Fibroblast of gingiva (primary cell): ENCODE data around the gene EFL1.
"Not testable (repeated sequence)": the region's sequence is repeated elsewhere in the genome, so short reads cannot be mapped to it uniquely, and the experiment has no call there.

Experiments
- DNase-seq: peaks from one replicate; pipeline ENCODE4 v3.0.0-alpha.2; 2011; ENCODE audit warnings: low read depth

EFL1 gene

DNA sequence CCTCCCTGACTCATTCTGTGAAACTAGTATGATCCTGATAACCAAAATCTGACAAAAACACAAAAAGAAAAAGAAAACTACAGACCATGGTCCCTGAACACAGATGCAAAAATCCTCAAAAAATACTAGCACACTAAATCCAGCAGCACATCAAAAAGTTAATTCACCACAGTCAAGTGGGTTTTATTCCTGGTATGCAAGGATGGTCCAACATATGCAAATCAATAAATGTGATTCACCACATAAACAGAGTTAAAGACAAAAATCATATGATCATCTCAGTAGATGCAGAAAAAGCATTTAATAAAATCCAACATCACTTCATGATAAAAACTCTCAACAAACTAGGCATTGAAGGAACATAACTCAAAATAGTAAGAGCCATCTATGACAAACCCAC, 12.9 kb upstream of the EFL1 start:
- no peak for DNase-seq

GRCh38 chr15:82272154-82272553, 9.6 kb upstream of the EFL1 start:
- no peak for DNase-seq

GRCh38 chr15:82268454-82268853, 5.9 kb upstream of the EFL1 start:
- not testable (repeated sequence) for DNase-seq

DNA sequence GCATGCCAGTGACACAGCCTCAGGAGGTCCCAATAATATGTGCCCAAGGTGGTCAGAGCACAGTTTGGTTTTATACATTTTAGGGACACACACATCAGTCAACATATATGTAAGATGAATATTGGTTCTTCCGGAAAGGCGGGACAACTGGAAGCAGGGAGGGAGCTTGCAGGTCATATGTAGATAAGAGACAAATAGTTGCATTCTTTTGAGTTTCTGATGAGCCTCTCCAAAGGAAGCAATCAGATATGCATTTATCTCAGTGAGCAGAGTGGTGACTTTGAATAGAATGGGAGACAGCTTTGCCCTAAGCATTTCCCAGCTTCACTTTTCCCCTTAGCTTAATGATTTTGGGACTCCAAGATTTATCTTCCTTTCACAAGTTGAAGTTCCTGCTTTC, 4.6 kb upstream of the EFL1 start:
- not testable (repeated sequence) for DNase-seq

- no peak for DNase-seq
These were observed 816 bp upstream of the EFL1 start for GRCh38 chr15:82263350-82263749.

GRCh38 chr15:82261566-82262421, 740 bp downstream of the EFL1 start:
- peak; percentile 37 for DNase-seq

- DNase-seq, result not testable (repeated sequence)
These were observed 14.3 kb downstream of the EFL1 start for GRCh38 chr15:82248261-82248660.

DNA sequence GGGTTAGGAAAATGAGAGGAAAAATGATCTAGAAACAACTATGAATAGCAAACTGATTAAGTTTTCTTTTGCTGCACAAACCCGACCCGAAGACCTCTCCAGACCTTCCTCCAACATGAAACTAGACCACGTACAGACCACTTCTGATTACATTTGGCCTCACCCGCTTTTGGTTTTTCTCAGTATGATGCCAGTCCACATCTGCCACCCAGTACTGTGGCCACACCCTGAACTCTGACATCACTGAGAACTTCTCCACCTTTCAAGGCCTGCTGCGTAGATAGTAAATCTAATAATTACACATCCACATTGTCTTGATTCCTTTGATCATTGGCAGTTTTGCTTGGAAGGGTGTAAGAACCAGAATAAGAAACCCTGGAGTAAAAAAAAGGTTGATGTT, 16.6 kb downstream of the EFL1 start:
- not testable (repeated sequence) for DNase-seq

DNA sequence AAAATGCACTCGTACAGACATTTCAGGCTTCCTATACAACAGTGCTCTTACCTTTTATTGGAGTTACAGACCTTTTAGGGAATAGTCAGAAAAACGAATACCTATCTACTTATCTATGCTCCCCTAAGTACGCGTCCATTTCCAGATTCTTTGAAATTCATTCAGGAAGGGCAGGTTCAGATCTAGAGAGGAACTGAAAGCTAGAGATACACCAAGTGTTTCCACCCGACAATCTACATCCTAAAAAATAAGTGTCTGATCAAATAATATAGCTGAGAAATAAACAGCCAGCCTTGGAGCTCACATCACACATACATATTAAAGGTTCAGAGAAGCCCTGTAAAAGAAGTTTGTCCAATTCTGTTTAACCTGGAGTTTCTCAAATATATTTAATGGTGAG, 18.9 kb downstream of the EFL1 start:
- not testable (repeated sequence) for DNase-seq

DNA sequence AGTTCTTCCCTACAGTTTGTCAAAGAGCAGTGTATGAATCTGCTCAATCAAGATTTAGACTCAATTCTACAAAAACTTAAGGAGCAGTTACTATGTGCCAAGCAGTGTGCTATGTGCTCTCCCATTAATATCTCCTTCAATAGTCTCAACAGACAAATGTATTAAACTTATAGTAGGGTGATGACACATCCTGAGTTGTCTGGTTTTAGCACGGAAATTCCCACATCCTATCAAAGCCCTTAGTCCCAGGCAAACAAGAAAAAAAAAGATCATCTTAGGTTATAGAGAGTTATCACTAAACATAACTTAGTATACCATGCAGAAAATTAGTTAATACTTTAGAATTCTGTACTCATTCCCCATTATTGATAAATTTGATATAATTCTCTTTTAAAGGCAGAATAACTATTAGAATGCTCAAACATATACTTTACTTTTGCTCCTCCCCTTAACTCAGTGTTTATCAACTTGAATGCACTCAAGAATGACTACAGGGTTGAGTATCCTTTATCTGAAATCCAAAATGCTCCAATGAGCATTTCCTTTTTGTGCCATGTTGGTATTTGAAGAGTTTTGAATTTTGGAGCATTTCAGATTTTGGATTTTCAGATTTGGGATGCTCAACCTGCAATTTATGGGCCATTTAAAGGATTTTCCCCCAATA, 20.6 kb downstream of the EFL1 start:
- DNase-seq, result not testable (repeated sequence)

DNA sequence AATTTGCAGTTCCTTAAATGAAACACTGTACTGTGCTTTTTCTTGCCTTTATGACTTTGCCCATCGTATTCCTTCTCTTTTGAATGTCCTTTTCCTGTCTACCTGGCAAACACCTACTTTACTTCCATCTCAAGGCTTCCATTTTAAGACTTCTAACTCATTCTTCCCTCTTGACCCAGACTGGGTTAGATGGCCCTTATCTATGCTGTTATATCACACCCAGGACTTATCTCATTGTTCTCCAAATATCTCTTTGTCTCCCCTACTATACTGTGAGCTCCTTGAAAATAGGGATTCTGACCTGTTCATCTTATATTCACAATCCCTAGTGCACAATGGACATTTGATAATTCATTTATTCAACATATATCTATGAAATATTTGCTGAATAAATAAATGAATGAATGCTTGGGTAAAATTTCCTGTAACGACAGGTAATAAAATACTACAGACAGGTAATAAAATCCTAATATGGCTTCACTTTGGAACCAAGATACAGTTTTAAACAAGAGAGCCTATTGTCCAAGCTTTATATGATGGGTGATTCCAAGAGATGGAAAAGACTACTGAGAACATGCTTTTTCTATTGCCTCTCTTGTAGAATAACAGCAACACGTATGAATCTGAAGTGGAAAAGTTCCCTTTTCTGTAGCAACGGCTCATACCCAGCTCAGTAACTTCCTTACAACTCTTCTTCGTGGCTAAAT, 22.7 kb downstream of the EFL1 start:
- no peak for DNase-seq

- not testable (repeated sequence) for DNase-seq
These were observed 24.5 kb downstream of the EFL1 start for GRCh38 chr15:82237944-82238534.

GRCh38 chr15:82231842-82232241, 30.7 kb downstream of the EFL1 start:
- DNase-seq, result no peak

GRCh38 chr15:82231233-82231632, 31.3 kb downstream of the EFL1 start:
- DNase-seq, result no peak

DNA sequence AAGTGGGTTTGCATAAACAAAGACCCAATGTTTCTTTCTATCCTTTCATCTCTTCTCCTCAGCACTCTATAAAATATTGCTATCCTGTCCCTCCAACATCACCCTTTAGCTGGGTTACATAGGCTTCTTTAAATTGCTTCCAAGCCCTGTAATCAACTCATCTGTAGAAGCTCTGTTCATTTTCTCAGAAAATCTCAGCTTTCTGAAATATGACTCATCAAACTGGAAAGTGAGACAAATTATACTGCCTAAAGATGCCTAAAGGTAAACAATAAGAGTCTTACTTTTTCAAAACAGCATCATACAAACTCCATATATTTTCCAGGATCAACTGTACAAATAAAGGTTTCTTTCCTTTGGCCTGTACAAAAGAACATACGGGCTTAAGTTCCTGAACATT, 33.8 kb downstream of the EFL1 start:
- DNase-seq, result no peak

DNA sequence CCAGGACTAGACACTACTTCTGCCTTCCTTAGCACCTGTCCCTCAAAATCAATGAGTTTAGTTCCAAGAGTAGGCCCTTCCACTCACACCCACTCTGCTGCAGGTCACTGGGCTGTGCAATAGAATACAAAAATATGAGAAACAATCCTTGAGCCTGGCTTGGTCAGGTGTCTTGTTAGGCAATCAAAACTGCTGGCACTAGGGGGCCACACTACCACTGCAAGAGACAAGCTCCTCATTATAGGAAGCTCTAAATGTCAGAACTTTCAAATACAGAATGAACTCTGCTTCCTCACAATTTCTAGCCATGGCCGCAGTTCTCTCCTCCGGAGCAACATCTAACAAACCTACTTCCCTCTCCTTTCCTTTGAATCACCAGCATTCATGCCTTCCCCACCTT, 41.0 kb downstream of the EFL1 start:
- not testable (repeated sequence) for DNase-seq

DNA sequence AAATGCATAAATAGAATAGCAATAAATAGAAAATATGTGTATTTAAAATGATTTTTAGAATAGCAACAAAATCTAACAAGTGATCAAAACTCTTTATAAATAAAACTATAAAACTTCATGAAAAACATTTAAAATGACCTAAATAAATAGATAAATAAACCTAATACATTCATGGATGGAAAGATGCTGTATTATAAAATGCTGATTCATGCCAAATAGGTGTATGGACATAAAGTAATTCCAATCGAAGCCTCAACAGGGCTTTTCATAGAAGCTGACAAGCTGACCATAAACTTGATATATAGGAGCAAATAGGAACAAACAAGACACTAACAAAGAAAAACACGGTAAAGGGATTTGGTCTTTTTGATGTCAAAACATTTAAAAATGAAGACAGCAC, 46.4 kb downstream of the EFL1 start:
- not testable (repeated sequence) for DNase-seq

- DNase-seq, result not testable (repeated sequence)
These were observed 50.3 kb downstream of the EFL1 start for GRCh38 chr15:82212201-82212600.

DNA sequence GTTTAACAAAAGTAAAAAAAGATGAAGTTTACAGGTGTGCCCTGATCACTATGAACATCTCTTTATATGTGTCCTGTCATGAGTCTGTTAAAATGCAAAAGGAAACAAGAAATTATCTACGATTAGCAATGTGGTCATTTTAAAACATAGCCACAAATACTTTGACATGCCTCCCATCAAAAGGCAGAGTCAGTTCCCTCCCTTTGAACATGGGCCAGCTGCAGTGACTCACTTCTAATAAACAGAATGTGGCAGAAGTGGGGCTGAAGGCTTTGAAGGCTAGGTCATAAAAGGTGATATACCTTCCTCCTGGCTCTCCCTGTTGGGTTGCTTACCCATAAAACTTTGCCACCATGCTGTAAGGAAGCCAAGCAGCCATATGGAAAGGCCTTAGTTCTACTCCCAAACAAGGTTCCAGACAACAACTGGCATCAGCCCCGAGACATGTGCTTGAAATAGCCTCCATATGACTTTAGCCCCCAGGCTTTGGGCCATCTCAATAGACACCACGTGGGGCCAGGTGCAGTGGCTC, 52.4 kb downstream of the EFL1 start:
- DNase-seq, result not testable (repeated sequence)

- not testable (repeated sequence) for DNase-seq
These were observed 58.0 kb downstream of the EFL1 start for GRCh38 chr15:82204575-82204974.

GRCh38 chr15:82197733-82198594, 64.6 kb downstream of the EFL1 start:
- DNase-seq, result peak; percentile 64
